ENCODE measurements around the gene EML4.
"Not testable (repeated sequence)": the region's sequence is repeated elsewhere in the genome, so short reads cannot be mapped to it uniquely, and the experiment has no call there.

Gene EML4

GRCh38 chr2:42314892-42315468 lies 145.8 kb downstream of the EML4 start:
- DNase-seq: no peak

- no peak for DNase-seq
Measured at GRCh38 chr2:42315844-42316470, 146.8 kb downstream of the EML4 start.

GRCh38 chr2:42316910-42317309 lies 147.8 kb downstream of the EML4 start:
- no peak for DNase-seq

- DNase-seq: no peak
Measured at GRCh38 chr2:42317486-42317885, 148.3 kb downstream of the EML4 start.

GRCh38 chr2:42317945-42318344 lies 148.8 kb downstream of the EML4 start:
- no peak for DNase-seq

GRCh38 chr2:42319265-42319664 lies 150.1 kb downstream of the EML4 start:
- no peak for DNase-seq

- no peak for DNase-seq
Measured at GRCh38 chr2:42321452-42322064, 152.4 kb downstream of the EML4 start.

- no peak for DNase-seq
Measured at GRCh38 chr2:42324244-42324643, 155.1 kb downstream of the EML4 start.

- no peak for DNase-seq
Measured at GRCh38 chr2:42324949-42325348, 155.8 kb downstream of the EML4 start.

GRCh38 chr2:42325609-42326008 lies 156.5 kb downstream of the EML4 start:
- no peak for DNase-seq

- DNase-seq: no peak
Measured at GRCh38 chr2:42327125-42327524, 158.0 kb downstream of the EML4 start.

GRCh38 chr2:42328148-42328833 lies 159.1 kb downstream of the EML4 start:
- no peak for DNase-seq

- DNase-seq: no peak
Measured at GRCh38 chr2:42328923-42329322, 159.8 kb downstream of the EML4 start.

- DNase-seq: no peak
Measured at GRCh38 chr2:42329736-42330135, 160.6 kb downstream of the EML4 start.

- no peak for DNase-seq
Measured at GRCh38 chr2:42331569-42332284, 162.6 kb downstream of the EML4 start.

GRCh38 chr2:42332575-42332974 lies 163.4 kb downstream of the EML4 start:
- DNase-seq: no peak

- no peak for DNase-seq
Measured at GRCh38 chr2:42333579-42333978, 164.4 kb downstream of the EML4 start.

GRCh38 chr2:42334220-42334619 lies 165.1 kb downstream of the EML4 start:
- DNase-seq: no peak

- DNase-seq: not testable (repeated sequence)
Measured at GRCh38 chr2:42334865-42335264, 165.7 kb downstream of the EML4 start.

- no peak for DNase-seq
Measured at GRCh38 chr2:42335514-42336104, 166.5 kb downstream of the EML4 start.

GRCh38 chr2:42336361-42336965 lies 167.3 kb downstream of the EML4 start:
- DNase-seq: no peak

- no peak for DNase-seq
Measured at GRCh38 chr2:42337356-42337820, 168.2 kb downstream of the EML4 start.

Data from activated CD8-positive, alpha-beta memory T cell treated with anti-CD3 and anti-CD28 coated beads for 24 hours (primary cell).